C1 segment of cervical spinal cord (tissue), 14 donors: ENCODE data around the gene ABCA7.

Source experiments
- DNase-seq, 14 donors: peaks; one replicate each; lab custom pipeline; 2025; lab: John Stamatoyannopoulos, UW

ABCA7 gene

GRCh38 chr19:1103132-1103707 lies 63.3 kb downstream of the ABCA7 start:
- no peak for DNase-seq

GRCh38 chr19:1103708-1104310 lies 63.9 kb downstream of the ABCA7 start, which contains the start of gene GPX4:
Gene GPX4 (plus strand): TSS chr19:1103994. CDS start chr19:1104044, 50 bp downstream.
- DNase-seq: peak; percentile 88 to 99 (median 96)

- peak in 12 of 14 donors; percentile 36 to 82 (median 62) for DNase-seq
Observed at GRCh38 chr19:1104311-1105007, 64.6 kb downstream of the ABCA7 start.

GRCh38 chr19:1105008-1105872 lies 65.3 kb downstream of the ABCA7 start:
- DNase-seq: no peak

GRCh38 chr19:1105873-1106840 lies 66.2 kb downstream of the ABCA7 start:
- DNase-seq: no peak

- DNase-seq: no peak
Observed at GRCh38 chr19:1106841-1107660, 67.1 kb downstream of the ABCA7 start.

GRCh38 chr19:1107661-1108261 lies 67.9 kb downstream of the ABCA7 start:
- no peak for DNase-seq

- no peak for DNase-seq
Observed at GRCh38 chr19:1108291-1109031, 68.6 kb downstream of the ABCA7 start.

- DNase-seq: no peak
Observed at GRCh38 chr19:1109032-1109551, 69.2 kb downstream of the ABCA7 start.

GRCh38 chr19:1109697-1110671 lies 70.1 kb downstream of the ABCA7 start:
- no peak for DNase-seq

- DNase-seq: no peak
Observed at GRCh38 chr19:1110809-1111640, 71.1 kb downstream of the ABCA7 start.

- DNase-seq: no peak
Observed at GRCh38 chr19:1111641-1112267, 71.8 kb downstream of the ABCA7 start.

GRCh38 chr19:1112268-1113029 lies 72.5 kb downstream of the ABCA7 start:
- no peak for DNase-seq

- peak in 13 of 14 donors; percentile 29 to 90 (median 82) for DNase-seq
Observed at GRCh38 chr19:1113030-1113985, 73.4 kb downstream of the ABCA7 start.
